Measurements from ENCODE around the gene C16orf95.

Gene C16orf95

GRCh38 chr16:87273471-87274030 is 43.6 kb downstream of the C16orf95 start:
- H3K27ac ChIP-seq = no peak overlapping the region

GRCh38 chr16:87271256-87271655 is 45.9 kb downstream of the C16orf95 start:
- H3K27ac ChIP-seq = no peak overlapping the region
- TF ChIP-seq CTCF (conservative IDR thresholded peaks at IDR 0.05) = no peak

More at GRCh38 chr16:87273471-87274030, 43.6 kb downstream of the C16orf95 start:
- no peak for TF ChIP-seq CTCF (conservative IDR thresholded peaks at IDR 0.05)

- no peak overlapping the region for H3K27ac ChIP-seq
- no peak for TF ChIP-seq CTCF (conservative IDR thresholded peaks at IDR 0.05)
Observed at GRCh38 chr16:87267566-87267965, 49.6 kb downstream of the C16orf95 start.

GRCh38 chr16:87266846-87267245 is 50.3 kb downstream of the C16orf95 start:
- no peak overlapping the region for H3K27ac ChIP-seq
- no peak for TF ChIP-seq CTCF (conservative IDR thresholded peaks at IDR 0.05)

- H3K27ac ChIP-seq = peak overlapping the region; percentile 40
- TF ChIP-seq CTCF (conservative IDR thresholded peaks at IDR 0.05) = no peak
Observed at GRCh38 chr16:87265261-87265660, 51.9 kb downstream of the C16orf95 start.

GRCh38 chr16:87264634-87265033 is 52.6 kb downstream of the C16orf95 start:
- TF ChIP-seq CTCF (conservative IDR thresholded peaks at IDR 0.05) = no peak
- peak overlapping the region; percentile 40 for H3K27ac ChIP-seq

- no peak overlapping the region for H3K27ac ChIP-seq
- no peak for TF ChIP-seq CTCF (conservative IDR thresholded peaks at IDR 0.05)
Observed at GRCh38 chr16:87263418-87264052, 53.7 kb downstream of the C16orf95 start.

All from VCaP (cell line).